H9 (cell line): ENCODE data around the gene ZNF844. TPM values are rescaled to one million over a fixed set of nuclear protein-coding genes. Genes with fewer than 3 reads are reported as not detected.

Source experiments
- DNase-seq: peaks from one replicate; pipeline ENCODE4 v3.0.0-alpha.2; 2017
- H2AFZ ChIP-seq: one replicate; pipeline ENCODE4 v1.6.1; 2013; ENCODE audit warnings: mild to moderate bottlenecking, low read length, control low read depth, moderate library complexity
- H2AK5ac ChIP-seq: 2 replicates; pipeline ENCODE4 v1.6.1; 2013; ENCODE audit warnings: low read length, control low read depth, mixed read lengths; ENCODE audit not compliant: insufficient read length
- H2BK120ac ChIP-seq: one replicate; pipeline ENCODE4 v1.6.1; 2013; ENCODE audit warnings: low read depth, mild to moderate bottlenecking, low read length, control low read depth, inconsistent platforms; ENCODE audit not compliant: poor library complexity, severe bottlenecking
- H2BK12ac ChIP-seq: 2 replicates; pipeline ENCODE4 v1.6.1; 2013; ENCODE audit warnings: low read length, control low read depth, mixed read lengths, low read depth; ENCODE audit not compliant: insufficient read length
- H2BK15ac ChIP-seq: 2 replicates; pipeline ENCODE4 v1.6.1; 2013; ENCODE audit warnings: low read depth, low read length, control low read depth
- H2BK20ac ChIP-seq: one replicate; pipeline ENCODE4 v1.6.1; 2013; ENCODE audit warnings: low read depth, mild to moderate bottlenecking, low read length, control low read depth, inconsistent platforms; ENCODE audit not compliant: poor library complexity, severe bottlenecking
- H2BK5ac ChIP-seq: 2 replicates; pipeline ENCODE4 v1.6.1; 2013; ENCODE audit warnings: low read length, control low read depth, mixed read lengths; ENCODE audit not compliant: insufficient read length
- H3K14ac ChIP-seq: 2 replicates; pipeline ENCODE4 v1.6.1; 2013; ENCODE audit warnings: low read length, control low read depth; ENCODE audit not compliant: insufficient read depth
- H3K18ac ChIP-seq: 2 replicates; pipeline ENCODE4 v1.6.1; 2013; ENCODE audit warnings: low read depth, mild to moderate bottlenecking, mixed read lengths, low read length, control low read depth; ENCODE audit not compliant: insufficient read length
- H3K23ac ChIP-seq: 2 replicates; pipeline ENCODE4 v1.6.1; 2013; ENCODE audit warnings: low read length, control low read depth, mixed read lengths, low read depth; ENCODE audit not compliant: insufficient read length
- H3K23me2 ChIP-seq: 2 replicates; pipeline ENCODE4 v1.6.1; 2013; ENCODE audit warnings: low read depth, mild to moderate bottlenecking, mixed read lengths, low read length, control low read depth; ENCODE audit not compliant: insufficient read length, poor library complexity, severe bottlenecking
- H3K27ac ChIP-seq: 2 replicates; pipeline ENCODE4 v1.5.1; 2013; ENCODE audit warnings: low read length, control low read depth, mixed read lengths, low read depth; ENCODE audit not compliant: insufficient read length
- H3K27me3 ChIP-seq: 2 replicates; pipeline ENCODE4 v1.6.1; 2013; ENCODE audit warnings: low read length, control low read depth, inconsistent platforms; ENCODE audit not compliant: insufficient read depth
- H3K4ac ChIP-seq: 2 replicates; pipeline ENCODE4 v1.6.1; 2013; ENCODE audit warnings: low read depth, mild to moderate bottlenecking, control low read depth, inconsistent platforms, low read length, moderate library complexity
- H3K4me1 ChIP-seq: 2 replicates; pipeline ENCODE4 v1.6.1; 2013; ENCODE audit warnings: low read length, control low read depth, inconsistent platforms; ENCODE audit not compliant: insufficient read depth
- H3K4me2 ChIP-seq: 2 replicates; pipeline ENCODE4 v1.6.1; 2013; ENCODE audit warnings: low read length, control low read depth, mixed read lengths; ENCODE audit not compliant: insufficient read length, insufficient read depth
- H3K56ac ChIP-seq: 2 replicates; pipeline ENCODE4 v1.6.1; 2013; ENCODE audit warnings: low read depth, mild to moderate bottlenecking, mixed read lengths, low read length, control low read depth; ENCODE audit not compliant: insufficient read length
- H3K79me1 ChIP-seq: 2 replicates; pipeline ENCODE4 v1.6.1; 2013; ENCODE audit warnings: low read depth, mild to moderate bottlenecking, moderate library complexity, low read length, control low read depth, inconsistent platforms; ENCODE audit not compliant: insufficient read depth, poor library complexity, severe bottlenecking
- H3K79me2 ChIP-seq: 2 replicates; pipeline ENCODE4 v1.6.1; 2013; ENCODE audit warnings: low read length, control low read depth, inconsistent platforms; ENCODE audit not compliant: insufficient read depth
- H3K9ac ChIP-seq: 2 replicates; pipeline ENCODE4 v1.6.1; 2013; ENCODE audit warnings: low read length, control low read depth, mixed read lengths; ENCODE audit not compliant: insufficient read length; ENCODE audit errors: extremely low read depth
- H3K9me3 ChIP-seq: one replicate; pipeline ENCODE4 v1.6.1; 2013; ENCODE audit warnings: low read depth, low read length, inconsistent platforms; ENCODE audit not compliant: control insufficient read depth
- H3T11ph ChIP-seq: one replicate; pipeline ENCODE4 v1.6.1; 2013; ENCODE audit warnings: mild to moderate bottlenecking, low read length, control low read depth, inconsistent platforms
- H4K20me1 ChIP-seq: one replicate; pipeline ENCODE4 v1.6.1; 2013; ENCODE audit not compliant: control insufficient read depth, insufficient read length, insufficient read depth
- H4K5ac ChIP-seq: 2 replicates; pipeline ENCODE4 v1.6.1; 2013; ENCODE audit warnings: low read depth, mild to moderate bottlenecking, mixed read lengths, low read length, control low read depth; ENCODE audit not compliant: insufficient read length
- H4K8ac ChIP-seq: replicated peaks from 2 replicates; pipeline ENCODE4 v1.6.1; 2013; ENCODE audit warnings: low read length, control low read depth, mixed read lengths, low read depth; ENCODE audit not compliant: insufficient read length
- H4K91ac ChIP-seq: 2 replicates; pipeline ENCODE4 v1.6.1; 2013; ENCODE audit warnings: low read depth, mild to moderate bottlenecking, moderate library complexity, mixed read lengths, low read length, control low read depth; ENCODE audit not compliant: insufficient read length
- H3K27ac Mint-ChIP-seq, 3 experiments: 2 replicates in 2 of 3; 3 replicates in 1 of 3; pipeline ENCODE4 v1.8.0; 2020 to 2021; ENCODE audit warnings: mixed read lengths in 3 of 3, mild to moderate bottlenecking in 1 of 3, moderate library complexity in 1 of 3
- H3K27me3 Mint-ChIP-seq: 2 replicates; pipeline ENCODE4 v1.8.0; 2021; ENCODE audit warnings: low read depth, mild to moderate bottlenecking, moderate library complexity, mixed read lengths
- H3K36me3 Mint-ChIP-seq, 3 experiments: 2 replicates in 2 of 3; 3 replicates in 1 of 3; pipeline ENCODE4 v1.8.0; 2020 to 2021; ENCODE audit warnings: low read depth in 3 of 3, mixed read lengths in 3 of 3; ENCODE audit not compliant: insufficient read depth in 1 of 3
- H3K4me1 Mint-ChIP-seq, 2 experiments: 2 replicates each; pipeline ENCODE4 v1.8.0; 2020; ENCODE audit warnings: mixed read lengths in 2 of 2
- H3K4me3 Mint-ChIP-seq, 2 experiments: 2 replicates in 1 of 2; 3 replicates in 1 of 2; pipeline ENCODE4 v1.8.0; 2020 to 2021; ENCODE audit warnings: mild to moderate bottlenecking in 2 of 2, mixed read lengths in 2 of 2, moderate library complexity in 1 of 2
- H3K9me3 Mint-ChIP-seq, 2 experiments: 2 replicates in 1 of 2; 3 replicates in 1 of 2; pipeline ENCODE4 v1.8.0; 2020; ENCODE audit warnings: mild to moderate bottlenecking in 2 of 2, mixed read lengths in 2 of 2, moderate library complexity in 1 of 2
- CTCF ChIP-seq: fragments of 200-600 bp; sonication (generic); conservative IDR thresholded peaks from 3 replicates; pipeline ENCODE4 v1.8.0; 2021; ENCODE audit warnings: antibody characterized with exemption, mild to moderate bottlenecking
- WGBS: extraction: QIAGEN DNeasy Blood & Tissue Kit; methylation state at CpG from one replicate; pipeline ENCODE4 v1.1.7; 2013; ENCODE audit warnings: missing lambda C conversion rate, low lambda C conversion rate, mixed read lengths; ENCODE audit not compliant: insufficient read length; ENCODE audit errors: extremely low coverage; 5-methylcytosine and 5-hydroxymethylcytosine counted together
- total RNA-seq: library from RNA; stranded (reverse); gene quantifications from 2 replicates; pipeline ENCODE4 v1.2.1, GENCODE V29; 2021

The ZNF844 gene
- total RNA-seq, 1 experiment from 2014 or later: 10.0 TPM

- Histone ChIP-seq H2BK20ac (no peak overlapping the region), H3K27ac (no peak overlapping the region), H3K18ac (no peak overlapping the region), H2BK5ac (no peak overlapping the region), H2BK15ac (no peak overlapping the region), H3K4me1 (no peaks in the 10 kb centered on the region), H2BK120ac (no peak overlapping the region), H2BK12ac (no peak overlapping the region), H3K23ac (no peak overlapping the region), H2AK5ac (no peak overlapping the region), H3K27me3 (no peaks in the 10 kb centered on the region), H3K56ac (no peak overlapping the region), H4K5ac (no peak overlapping the region), H4K20me1 (no peaks in the 10 kb centered on the region), H3K14ac (no peak overlapping the region), H3T11ph (no peak overlapping the region), H3K9ac (no peak overlapping the region), H3K9me3 (peaks cover 56% of the 10 kb centered on the region), H3K4ac (no peak overlapping the region), H4K91ac (no peak overlapping the region), H4K8ac (no peak overlapping the region), H3K79me2 (no peaks in the 10 kb centered on the region), H3K4me2 (no peak overlapping the region), H3K23me2 (no peaks in the 10 kb centered on the region), H3K79me1 (no peaks in the 10 kb centered on the region), H2AFZ (no peak overlapping the region)
- Mint-ChIP-seq H3K4me3 (no peak overlapping the region), H3K9me3 (peaks cover 83 to 88% of the 10 kb centered on the region in 2 experiments), H3K27me3 (no peaks in the 10 kb centered on the region; the same call in 1 of the 2 replicates), H3K27ac (no peak overlapping the region), H3K36me3 (peaks cover 81 to 86% (median 84%) of the 10 kb centered on the region in 3 experiments), H3K4me1 (no peaks in the 10 kb centered on the region)
- DNase-seq: no peak
- WGBS: no CpG with 5 or more reads among the region's 9 CpGs
- no peak for TF ChIP-seq CTCF
Measured at GRCh38 chr19:12015015-12015752, 49.3 kb upstream of the ZNF844 start.
